GM23248 (cell line): ENCODE results near the gene MCEMP1. TPM values are rescaled to one million over a fixed set of nuclear protein-coding genes. Genes with fewer than 3 reads are reported as not detected.

Experiments used
- DNase-seq: peaks from one replicate; pipeline ENCODE4 v3.0.0-alpha.2; 2015
- H2AFZ ChIP-seq: fragments of 200-600 bp; sonication (generic); 2 replicates; pipeline ENCODE4 v1.6.1; 2016; ENCODE audit warnings: antibody characterized with exemption
- H3F3A ChIP-seq: fragments of 200-600 bp; sonication (generic); 2 replicates; pipeline ENCODE4 v1.6.1; 2016; ENCODE audit warnings: mild to moderate bottlenecking, antibody characterized with exemption, mixed run types; ENCODE audit not compliant: insufficient read depth
- H3K27ac ChIP-seq: fragments of 200-600 bp; sonication (generic); 2 replicates; pipeline ENCODE4 v1.5.1; 2016; ENCODE audit warnings: mild to moderate bottlenecking
- H3K27me3 ChIP-seq: fragments of 200-600 bp; sonication (generic); replicated peaks from 2 replicates; pipeline ENCODE4 v1.6.1; 2016; ENCODE audit warnings: mild to moderate bottlenecking; ENCODE audit not compliant: insufficient read depth
- H3K36me3 ChIP-seq: fragments of 200-600 bp; sonication (generic); 2 replicates; pipeline ENCODE4 v1.6.1; 2016; ENCODE audit warnings: low read depth, mild to moderate bottlenecking
- H3K4me1 ChIP-seq: fragments of 200-600 bp; sonication (generic); 2 replicates; pipeline ENCODE4 v1.6.1; 2016; ENCODE audit warnings: mild to moderate bottlenecking; ENCODE audit not compliant: insufficient read depth
- H3K4me2 ChIP-seq: fragments of 200-600 bp; sonication (generic); one replicate; pipeline ENCODE4 v1.6.1; 2016; ENCODE audit warnings: mild to moderate bottlenecking; ENCODE audit not compliant: unreplicated experiment
- H3K4me3 ChIP-seq: fragments of 200-600 bp; sonication (generic); 2 replicates; pipeline ENCODE4 v1.5.1; 2016; ENCODE audit warnings: mild to moderate bottlenecking
- H3K79me2 ChIP-seq: fragments of 200-600 bp; sonication (generic); 2 replicates; pipeline ENCODE4 v1.6.1; 2016; ENCODE audit warnings: mild to moderate bottlenecking; ENCODE audit not compliant: insufficient read depth
- H3K9ac ChIP-seq: fragments of 200-600 bp; sonication (generic); 2 replicates; pipeline ENCODE4 v1.6.1; 2016; ENCODE audit warnings: mild to moderate bottlenecking
- H3K9me2 ChIP-seq: fragments of 200-600 bp; sonication (generic); 2 replicates; pipeline ENCODE4 v1.6.1; 2016; ENCODE audit warnings: mixed run types, mild to moderate bottlenecking, moderate library complexity; ENCODE audit not compliant: insufficient read depth
- H3K9me3 ChIP-seq: fragments of 200-600 bp; sonication (generic); one replicate; pipeline ENCODE4 v1.6.1; 2017; ENCODE audit warnings: low read depth
- H4K20me1 ChIP-seq: fragments of 200-600 bp; sonication (generic); 2 replicates; pipeline ENCODE4 v1.6.0; 2016; ENCODE audit not compliant: insufficient read depth
- EZH2 ChIP-seq: fragments of 200-600 bp; sonication (generic); IDR thresholded peaks from 2 replicates; pipeline ENCODE4 v1.6.1; 2018; ENCODE audit warnings: antibody characterized with exemption, mild to moderate bottlenecking; ENCODE audit not compliant: insufficient read depth, poor library complexity, severe bottlenecking
- EZH2phosphoT487 ChIP-seq: fragments of 200-600 bp; sonication (generic); IDR thresholded peaks from 2 replicates; pipeline ENCODE4 v1.6.1; 2018; ENCODE audit warnings: antibody characterized with exemption, moderate library complexity, mild to moderate bottlenecking, low read depth; ENCODE audit not compliant: insufficient read depth
- WGBS, 2 experiments: methylation state at CpG; one replicate each; pipeline ENCODE4 v1.1.6; 2015 to 2017; ENCODE audit warnings: low lambda C conversion rate in 2 of 2, low coverage in 1 of 2; ENCODE audit errors: missing lambda C conversion rate in 2 of 2; 5-methylcytosine and 5-hydroxymethylcytosine counted together
- in situ Hi-C: fragments of 300-500 bp; cut with MboI; formaldehyde crosslinking; loops from 2 replicates; pipeline ENCODE4 v1.15.0; 2020
- polyA plus RNA-seq: library from polyadenylated mRNA; unstranded; fragments of >200 nt; fragmentation: Nextera tagmentation; extraction: Ambion mirVana; gene quantifications from 2 replicates; pipeline ENCODE4 v1.2.1, GENCODE V29; 2016
- total RNA-seq: library from RNA; depleted of rRNA; stranded (reverse); fragments of >200 nt; shearing (Covaris generic); gene quantifications from 2 replicates; pipeline ENCODE4 v1.2.3, GENCODE V29; 2014

Gene MCEMP1
- total and polyA plus RNA-seq, 2 experiments from 2014 or later = not detected

- Histone ChIP-seq H3K9ac (no peak overlapping the region), H3K9me3 (no peaks in the 10 kb centered on the region), H3K4me1 (peaks cover 14% of the 10 kb centered on the region), H3K4me2 (no peak overlapping the region), H3K79me2 (peaks cover 52% of the 10 kb centered on the region), H3K9me2 (no peaks in the 10 kb centered on the region), H3K4me3 (no peak overlapping the region), H3K27me3 (no peaks in the 10 kb centered on the region), H3F3A (no peaks in the 10 kb centered on the region), H4K20me1 (no peaks in the 10 kb centered on the region), H3K27ac (no peak overlapping the region), H3K36me3 (no peaks in the 10 kb centered on the region), H2AFZ (no peak overlapping the region)
- in situ Hi-C loops = no loop called here
- no peak for DNase-seq
- whole genome bisulfite sequencing, 2 experiments = 87 to 90% methylated on average over 8 to 12 of the region's 12 CpGs
- no peak for TF ChIP-seq EZH2
- TF ChIP-seq EZH2phosphoT487 = no peak
Measured at GRCh38 chr19:7631577-7631976, 45.3 kb upstream of the MCEMP1 start.

GRCh38 chr19:7632340-7633203, 44.3 kb upstream of the MCEMP1 start:
- H3K27ac ChIP-seq = no peak overlapping the region
- H2AFZ ChIP-seq = no peak overlapping the region
- no peaks in the 10 kb centered on the region for H3K36me3 ChIP-seq
- peaks cover 14% of the 10 kb centered on the region for H3K4me1 ChIP-seq
- H3K27me3 ChIP-seq = 0 out of 2 replicates have a peak, but pooled peaks cover 3% of the 10 kb centered on the region
- no peak overlapping the region for H3K4me2 ChIP-seq
- H3K9me2 ChIP-seq = no peaks in the 10 kb centered on the region
- H3K4me3 ChIP-seq = no peak overlapping the region
- no peak overlapping the region for H3K9ac ChIP-seq
- H3F3A ChIP-seq = no peaks in the 10 kb centered on the region
- peaks cover 42% of the 10 kb centered on the region for H3K79me2 ChIP-seq
- in situ Hi-C loops = no loop called here
- DNase-seq = no peak
- H3K9me3 ChIP-seq = no peaks in the 10 kb centered on the region
- no peaks in the 10 kb centered on the region for H4K20me1 ChIP-seq
- TF ChIP-seq EZH2 (no peak), EZH2phosphoT487 (no peak)
- WGBS, 2 experiments = 87 to 90% methylated on average over 28 to 40 of the region's 40 CpGs

GRCh38 chr19:7633698-7634097, 43.2 kb upstream of the MCEMP1 start, which contains the start of gene PCP2:
TSS of gene PCP2 (minus strand) at chr19:7633719. CDS start at chr19:7633457, 262 bp downstream.
- H4K20me1 ChIP-seq = no peaks in the 10 kb centered on the region
- H3F3A ChIP-seq = no peaks in the 10 kb centered on the region
- TF ChIP-seq EZH2 (no peak), EZH2phosphoT487 (no peak)
- no peak within 1 kb of the TSS for H2AFZ ChIP-seq
- in situ Hi-C loops = no loop called here
- H3K9me3 ChIP-seq = no peaks in the 10 kb centered on the region
- peaks cover 7% of the 10 kb centered on the region; the same call in 1 of the 2 replicates for H3K4me1 ChIP-seq
- 0 out of 2 replicates have a peak, but pooled peaks cover 7% of the 10 kb centered on the region for H3K27me3 ChIP-seq
- H3K9ac ChIP-seq = no peak within 1 kb of the TSS
- WGBS, 2 experiments = 20 to 25% methylated on average over 2 of the region's 2 CpGs
- no peaks in the 10 kb centered on the region for H3K9me2 ChIP-seq
- H3K27ac ChIP-seq = no peak within 1 kb of the TSS
- H3K4me3 ChIP-seq = no peak within 1 kb of the TSS
- DNase-seq = no peak
- peaks cover 31% of the 10 kb centered on the region for H3K79me2 ChIP-seq
- H3K36me3 ChIP-seq = no peaks in the 10 kb centered on the region
- H3K4me2 ChIP-seq = no peak within 1 kb of the TSS

- peaks cover 4% of the 10 kb centered on the region; the same call in 1 of the 2 replicates for H3K4me1 ChIP-seq
- no peak for TF ChIP-seq EZH2phosphoT487
- TF ChIP-seq EZH2 = no peak
- no peaks in the 10 kb centered on the region for H3K9me2 ChIP-seq
- 0 out of 2 replicates have a peak, but pooled peaks cover 7% of the 10 kb centered on the region for H3K27me3 ChIP-seq
- H3K4me3 ChIP-seq = no peak overlapping the region
- no peak overlapping the region for H2AFZ ChIP-seq
- in situ Hi-C loops = no loop called here
- H3K36me3 ChIP-seq = no peaks in the 10 kb centered on the region
- H3K4me2 ChIP-seq = no peak overlapping the region
- no peak overlapping the region for H3K9ac ChIP-seq
- peaks cover 13% of the 10 kb centered on the region for H3K79me2 ChIP-seq
- no peaks in the 10 kb centered on the region for H4K20me1 ChIP-seq
- 51 to 59% methylated on average over 6 of the region's 6 CpGs for WGBS, 2 experiments
- H3F3A ChIP-seq = no peaks in the 10 kb centered on the region
- DNase-seq = no peak
- H3K27ac ChIP-seq = no peak overlapping the region
- H3K9me3 ChIP-seq = no peaks in the 10 kb centered on the region
Measured at GRCh38 chr19:7635670-7636069, 41.2 kb upstream of the MCEMP1 start.
